Measurements from ENCODE around the gene SETD4. TPM values are rescaled to one million over a fixed set of nuclear protein-coding genes. Genes with fewer than 3 reads are reported as not detected.

SETD4 gene
- total and polyA plus RNA-seq, 2 of the 4 experiments (the other 2 are of a cell fraction), result 9.5 to 11.4 TPM

GRCh38 chr21:36093512-36093911, 33.2 kb upstream of the SETD4 start:
- H3K23ac ChIP-seq (ENCODE audit: low read depth, low read length), result no peak overlapping the region
- H3K18ac ChIP-seq (ENCODE audit: low read depth, low read length), result no peak overlapping the region
- no peak overlapping the region for H3K27ac ChIP-seq (ENCODE audit: insufficient read depth, low read length)
- ChIA-PET CTCF (no interaction called here), POLR2A (ENCODE audit: unreplicated experiment) (no interaction called here)
- H4K8ac ChIP-seq (ENCODE audit: low read depth in 2 of 2, low read length in 2 of 2), result no peak overlapping the region
- H3K9ac ChIP-seq (ENCODE audit: low read depth, low read length), result no peak overlapping the region
- H3K79me1 ChIP-seq (ENCODE audit: low read depth in 1 of 2, low read length in 2 of 2), result no peaks in the 10 kb centered on the region
- no peak overlapping the region for H2AK5ac ChIP-seq (ENCODE audit: low read depth, low read length)
- dilution Hi-C loops (cut with HindIII; ENCODE audit: low sequenced_read_pairs, unreplicated experiment) (no loop called here), intact Hi-C loops (cut with micrococcal nuclease) (no loop called here), in situ Hi-C loops (cut with MboI; ENCODE audit: low sequenced_read_pairs) (no loop called here)
- H3K56ac ChIP-seq (ENCODE audit: extremely low read depth, insufficient read depth, low read length), result no peak overlapping the region
- no peak overlapping the region for H3K14ac ChIP-seq (replicated peaks; ENCODE audit: low read depth, low read length)
- BruUV-seq (replicated peaks), result no TSS peak
- H4K20me1 ChIP-seq (ENCODE audit: insufficient read depth, low read length), result no peaks in the 10 kb centered on the region
- H3K4me1 ChIP-seq (ENCODE audit: control insufficient read depth, insufficient read depth, low read length), result no peaks in the 10 kb centered on the region
- ATAC-seq (ENCODE audit: low read depth) (no peak), DNase-seq (no peak)
- no peak overlapping the region for H3K4me3 ChIP-seq (ENCODE audit: insufficient read depth, low read depth, low read length)
- H4K91ac ChIP-seq (ENCODE audit: insufficient read depth, low read depth, low read length), result no peak overlapping the region
- H3K36me3 ChIP-seq (ENCODE audit: control insufficient read depth, insufficient read depth, low read length), result no peaks in the 10 kb centered on the region
- H2BK15ac ChIP-seq (ENCODE audit: low read depth, low read length), result no peak overlapping the region
- H4K5ac ChIP-seq (ENCODE audit: low read depth, low read length), result no peak overlapping the region
- no peak overlapping the region for H3K4ac ChIP-seq (ENCODE audit: low read depth, low read length)
- no peak overlapping the region for H2AK9ac ChIP-seq (replicated peaks; ENCODE audit: low read depth, low read length, poor library complexity)
- no peak overlapping the region for H2AFZ ChIP-seq (replicated peaks; ENCODE audit: low read length, poor library complexity)
- H3K9me3 ChIP-seq (ENCODE audit: control insufficient read depth, insufficient read depth, low read length), result peaks cover 11% of the 10 kb centered on the region
- H2BK20ac ChIP-seq (ENCODE audit: low read depth, low read length), result no peak overlapping the region
- no peak overlapping the region for H2BK5ac ChIP-seq (ENCODE audit: low read depth, low read length, poor library complexity, severe bottlenecking)
- peaks cover 8% of the 10 kb centered on the region for H3K27me3 ChIP-seq (ENCODE audit: control insufficient read depth, insufficient read depth, low read length)
- no peak overlapping the region for H3K4me2 ChIP-seq (ENCODE audit: low read depth, low read length)
- 40% methylated on average over 1 of the region's 1 CpG; no CpG with 5 or more reads in 1 of the 2 experiments for WGBS, 2 experiments (ENCODE audit: extremely low coverage in 2 of 2, insufficient read length in 1 of 2)
- TF ChIP-seq RCOR1 (IDR thresholded peaks at IDR 0.05; ENCODE audit: insufficient replicate concordance, low read length), result no peak
- no peak for TF ChIP-seq RFX5 (IDR thresholded peaks at IDR 0.05; ENCODE audit: low read depth, low read length)
- no peak for TF ChIP-seq MAZ (IDR thresholded peaks at IDR 0.05; ENCODE audit: borderline replicate concordance, low read depth, low read length)
- TF ChIP-seq, protein P1, sequence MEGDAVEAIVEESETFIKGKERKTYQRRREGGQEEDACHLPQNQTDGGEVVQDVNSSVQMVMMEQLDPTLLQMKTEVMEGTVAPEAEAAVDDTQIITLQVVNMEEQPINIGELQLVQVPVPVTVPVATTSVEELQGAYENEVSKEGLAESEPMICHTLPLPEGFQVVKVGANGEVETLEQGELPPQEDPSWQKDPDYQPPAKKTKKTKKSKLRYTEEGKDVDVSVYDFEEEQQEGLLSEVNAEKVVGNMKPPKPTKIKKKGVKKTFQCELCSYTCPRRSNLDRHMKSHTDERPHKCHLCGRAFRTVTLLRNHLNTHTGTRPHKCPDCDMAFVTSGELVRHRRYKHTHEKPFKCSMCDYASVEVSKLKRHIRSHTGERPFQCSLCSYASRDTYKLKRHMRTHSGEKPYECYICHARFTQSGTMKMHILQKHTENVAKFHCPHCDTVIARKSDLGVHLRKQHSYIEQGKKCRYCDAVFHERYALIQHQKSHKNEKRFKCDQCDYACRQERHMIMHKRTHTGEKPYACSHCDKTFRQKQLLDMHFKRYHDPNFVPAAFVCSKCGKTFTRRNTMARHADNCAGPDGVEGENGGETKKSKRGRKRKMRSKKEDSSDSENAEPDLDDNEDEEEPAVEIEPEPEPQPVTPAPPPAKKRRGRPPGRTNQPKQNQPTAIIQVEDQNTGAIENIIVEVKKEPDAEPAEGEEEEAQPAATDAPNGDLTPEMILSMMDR (conservative IDR thresholded peaks at IDR 0.05; ENCODE audit: low read depth, low read length), result no peak
- TF ChIP-seq SMC3 (IDR thresholded peaks at IDR 0.05; ENCODE audit: low read depth, low read length), result no peak
- TF ChIP-seq POLR2A (IDR thresholded peaks at IDR 0.05; ENCODE audit: low read depth, low read length), result no peak
- TF ChIP-seq CHD1 (IDR thresholded peaks at IDR 0.05; ENCODE audit: low read depth, low read length), result no peak
- TF ChIP-seq NFE2L2 (IDR thresholded peaks at IDR 0.05; ENCODE audit: low read depth, low read length), result no peak
- H3K9me1 ChIP-seq (ENCODE audit: insufficient read depth, low read length), result no peaks in the 10 kb centered on the region
- H2BK120ac ChIP-seq (ENCODE audit: low read depth, low read length), result no peak overlapping the region

Measured in IMR-90 (cell line).